Measurements from ENCODE around the gene CDR2L. TPM values are rescaled to one million over a fixed set of nuclear protein-coding genes. Genes with fewer than 3 reads are reported as not detected.
"Not testable (repeated sequence)": the region's sequence is repeated elsewhere in the genome, so short reads cannot be mapped to it uniquely, and the experiment has no call there.

The CDR2L gene
- total RNA-seq, 2 donors from 2014 or later = 0.56 to 1.2 TPM

DNA sequence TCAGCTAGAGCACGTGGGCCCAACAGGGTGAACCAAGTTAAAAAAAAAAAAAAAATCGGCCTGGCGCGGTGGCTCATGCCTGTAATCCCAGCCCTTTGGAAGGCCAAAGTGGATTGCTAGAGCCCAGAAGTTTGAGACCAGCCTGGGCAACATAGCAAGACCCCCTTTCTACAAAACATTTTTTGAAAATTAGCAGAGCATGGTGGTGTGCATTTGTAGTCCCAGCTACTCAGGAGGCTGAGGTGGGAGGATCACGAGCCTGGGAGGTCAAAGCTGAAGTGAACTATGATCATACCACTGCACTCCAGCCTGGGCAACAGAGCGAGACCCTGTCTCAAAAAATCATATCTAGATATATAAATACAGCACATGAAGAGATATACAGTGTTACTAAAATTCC, 18.7 kb downstream of the CDR2L start:
- ATAC-seq (replicated peaks); H3K27ac Mint-ChIP-seq; H3K9me3 Mint-ChIP-seq; H3K4me1 Mint-ChIP-seq; H3K4me3 Mint-ChIP-seq; H3K36me3 Mint-ChIP-seq (ENCODE audit: low read depth); H3K27me3 Mint-ChIP-seq: not testable (repeated sequence)

DNA sequence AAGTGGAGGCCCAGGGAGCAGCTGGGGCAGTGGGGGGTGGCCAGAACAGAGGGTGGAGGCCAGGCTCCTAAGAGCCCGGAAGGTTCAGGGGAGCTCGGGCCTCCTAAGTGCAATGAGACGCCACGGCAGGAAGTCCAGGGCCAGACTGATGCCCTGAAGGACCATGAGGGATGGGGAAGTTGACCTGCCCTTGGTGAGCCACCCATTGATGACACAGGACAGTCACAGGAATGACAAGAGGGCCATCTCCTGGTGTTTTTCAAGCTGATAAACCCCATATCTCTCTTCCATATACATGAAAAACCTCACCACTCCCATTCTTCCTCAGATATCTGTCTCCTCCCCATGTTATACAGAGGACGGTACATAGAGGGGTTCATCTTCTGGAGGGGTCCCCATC, 19.2 kb downstream of the CDR2L start:
- no peak for ATAC-seq (replicated peaks)
- Mint-ChIP-seq H3K9me3 (no peaks in the 10 kb centered on the region), H3K27ac (no peak overlapping the region), H3K4me3 (no peak overlapping the region), H3K36me3 (ENCODE audit: low read depth) (no peaks in the 10 kb centered on the region), H3K4me1 (peaks cover 4% of the 10 kb centered on the region), H3K27me3 (no peaks in the 10 kb centered on the region)

DNA sequence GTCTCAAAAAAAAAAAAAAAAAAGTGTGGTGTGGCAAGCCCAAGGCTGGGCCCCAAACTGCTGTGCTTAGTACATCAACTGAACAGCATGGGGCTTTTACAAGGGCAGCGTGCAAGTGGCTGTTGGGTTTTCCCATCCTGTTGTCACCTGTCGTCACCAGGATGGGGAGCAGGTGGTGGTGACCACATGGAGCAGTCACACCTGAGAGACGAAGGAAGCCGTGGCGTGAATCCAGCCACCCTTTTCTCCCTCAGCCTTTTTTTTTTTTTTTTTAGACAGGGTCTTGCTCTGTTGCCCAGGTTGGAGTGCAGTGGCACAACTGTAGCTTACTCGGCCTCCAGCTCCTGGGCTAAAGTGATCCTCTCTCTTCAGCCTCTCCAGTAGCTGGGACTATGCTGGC, 20.9 kb downstream of the CDR2L start:
- H3K4me3 Mint-ChIP-seq = no peak overlapping the region
- no peaks in the 10 kb centered on the region for H3K9me3 Mint-ChIP-seq
- H3K36me3 Mint-ChIP-seq (ENCODE audit: low read depth) = no peaks in the 10 kb centered on the region
- H3K27ac Mint-ChIP-seq = no peak overlapping the region
- H3K27me3 Mint-ChIP-seq = no peaks in the 10 kb centered on the region
- peaks cover 12% of the 10 kb centered on the region for H3K4me1 Mint-ChIP-seq
- no peak for ATAC-seq (replicated peaks)

DNA sequence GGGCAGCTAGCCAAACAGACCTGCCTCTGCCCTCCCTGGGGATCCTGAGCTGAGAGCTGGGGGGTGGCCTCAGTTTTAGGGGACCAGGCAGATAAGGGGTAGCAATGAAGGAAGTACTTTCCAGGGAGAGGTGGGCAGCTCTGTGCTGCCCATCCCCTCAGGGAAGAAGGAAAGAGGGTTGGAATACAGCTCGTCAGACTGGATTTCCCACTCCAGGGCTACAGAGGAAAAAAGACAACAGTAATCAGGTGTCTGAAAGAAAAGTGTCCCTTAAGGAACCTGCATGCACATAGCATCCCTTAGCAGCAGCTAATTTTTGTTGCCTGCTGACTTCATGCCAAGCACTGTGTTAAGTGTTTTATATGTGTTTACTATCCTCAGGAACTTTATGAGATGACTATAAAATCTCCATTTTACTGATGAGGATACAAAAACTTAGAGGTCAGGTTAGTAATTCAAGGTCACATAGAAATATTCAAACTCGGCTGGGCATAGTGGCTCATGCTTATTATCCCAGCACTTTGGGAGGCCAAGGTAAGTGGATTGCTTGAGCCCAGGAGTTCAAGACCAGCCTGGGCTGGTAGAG, 21.8 kb downstream of the CDR2L start:
- ATAC-seq (replicated peaks) = no peak
- no peaks in the 10 kb centered on the region for H3K27me3 Mint-ChIP-seq
- H3K36me3 Mint-ChIP-seq (ENCODE audit: low read depth) = no peaks in the 10 kb centered on the region
- H3K9me3 Mint-ChIP-seq = no peaks in the 10 kb centered on the region
- peaks cover 19% of the 10 kb centered on the region for H3K4me1 Mint-ChIP-seq
- H3K27ac Mint-ChIP-seq = no peak overlapping the region
- no peak overlapping the region for H3K4me3 Mint-ChIP-seq

DNA sequence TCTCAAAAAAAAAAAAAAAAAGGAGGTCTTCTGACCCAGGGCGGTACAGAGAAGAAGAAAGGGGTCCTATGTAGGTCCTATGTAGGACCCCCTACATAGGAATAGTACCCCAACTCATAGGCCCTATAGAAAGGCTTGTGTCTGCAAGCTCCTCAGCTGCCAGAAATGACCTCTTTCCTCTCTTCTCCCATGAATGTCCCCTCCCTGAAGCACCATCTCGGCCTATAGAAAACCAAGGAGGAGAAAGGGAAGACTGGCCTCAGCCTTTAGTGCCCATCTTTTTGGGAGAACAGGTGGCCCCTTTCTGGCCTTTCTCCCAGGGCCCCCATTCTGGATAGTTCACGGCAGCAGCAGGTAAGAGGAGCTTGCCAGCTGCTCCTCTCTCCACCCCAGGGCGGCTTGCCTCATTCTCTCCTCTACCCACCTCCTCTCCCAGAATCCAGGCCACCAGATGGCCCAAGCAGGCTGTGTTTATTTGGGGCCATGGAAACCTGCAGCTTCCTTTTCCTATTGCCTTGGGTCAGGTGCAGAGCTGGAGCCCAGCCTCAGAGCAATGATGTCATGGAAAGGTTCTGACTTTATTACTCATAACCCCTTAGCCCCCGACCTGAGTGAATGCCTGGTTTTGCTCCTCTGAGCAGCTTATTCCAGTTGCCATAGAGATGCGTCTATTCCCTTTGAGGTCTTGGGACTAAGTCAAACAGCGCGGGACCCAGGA, 23.4 kb downstream of the CDR2L start:
- Mint-ChIP-seq H3K27me3 (no peaks in the 10 kb centered on the region), H3K4me3 (peak overlapping the region; percentile 76), H3K27ac (peak overlapping the region; percentile 79), H3K9me3 (no peaks in the 10 kb centered on the region), H3K36me3 (ENCODE audit: low read depth) (peaks cover 11% of the 10 kb centered on the region), H3K4me1 (peaks cover 30% of the 10 kb centered on the region)
- ATAC-seq (replicated peaks) = peak; percentile 14

DNA sequence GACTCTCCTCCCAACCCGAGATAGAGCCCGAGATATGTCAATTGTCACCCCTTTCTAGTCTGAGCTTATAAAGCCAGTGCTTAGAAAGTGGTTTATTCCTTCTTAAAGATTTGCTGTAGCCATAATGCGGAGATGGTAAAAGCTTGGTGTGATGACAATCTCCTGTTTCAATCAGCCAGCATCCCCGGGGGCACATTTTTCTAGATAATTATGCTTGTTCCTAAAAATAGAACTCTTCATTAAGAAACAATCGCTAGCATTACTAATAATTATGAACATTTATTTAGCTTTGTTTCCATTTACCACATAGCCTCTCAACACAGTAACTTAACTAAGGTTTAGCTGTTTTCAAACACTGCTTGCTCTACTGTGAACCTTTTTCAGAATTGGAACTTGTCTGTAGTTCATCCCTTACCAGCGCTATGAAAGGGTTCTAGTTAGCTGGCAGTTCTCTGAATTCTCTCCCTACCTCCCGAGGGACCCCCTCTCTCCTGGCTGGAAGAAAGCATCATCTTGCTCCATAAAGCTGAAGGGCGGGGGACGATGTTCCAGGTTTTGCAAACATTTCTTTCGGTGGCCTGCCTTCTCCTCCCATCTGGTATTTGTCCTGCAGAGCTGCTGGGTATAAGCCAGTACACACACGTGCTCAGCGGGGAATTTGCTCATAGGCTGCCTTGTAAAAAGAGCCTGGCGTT, 24.1 kb downstream of the CDR2L start:
- Mint-ChIP-seq H3K4me1 (peaks cover 30% of the 10 kb centered on the region), H3K4me3 (peak overlapping the region; percentile 76), H3K9me3 (no peaks in the 10 kb centered on the region), H3K27ac (peak overlapping the region; percentile 94), H3K27me3 (no peaks in the 10 kb centered on the region), H3K36me3 (ENCODE audit: low read depth) (peaks cover 18% of the 10 kb centered on the region)
- ATAC-seq (replicated peaks) = no peak

DNA sequence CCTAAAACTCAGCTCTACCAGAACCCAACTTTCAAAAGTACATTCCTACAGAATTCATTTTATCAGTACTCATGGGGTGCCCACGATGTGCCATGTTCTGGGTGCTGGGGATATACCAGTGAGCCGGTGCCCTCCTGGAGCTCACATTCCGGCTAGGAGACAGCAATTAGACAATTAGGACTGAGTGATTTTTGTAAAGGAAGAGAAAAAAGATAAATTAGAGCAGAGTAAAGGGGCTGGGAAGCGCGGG, 24.6 kb downstream of the CDR2L start:
- H3K36me3 Mint-ChIP-seq (ENCODE audit: low read depth) = peaks cover 22% of the 10 kb centered on the region
- H3K4me1 Mint-ChIP-seq = peaks cover 30% of the 10 kb centered on the region
- H3K27me3 Mint-ChIP-seq = no peaks in the 10 kb centered on the region
- H3K4me3 Mint-ChIP-seq = peak overlapping the region; percentile 76
- no peaks in the 10 kb centered on the region for H3K9me3 Mint-ChIP-seq
- peak overlapping the region; percentile 94 for H3K27ac Mint-ChIP-seq
- ATAC-seq (replicated peaks) = no peak

DNA sequence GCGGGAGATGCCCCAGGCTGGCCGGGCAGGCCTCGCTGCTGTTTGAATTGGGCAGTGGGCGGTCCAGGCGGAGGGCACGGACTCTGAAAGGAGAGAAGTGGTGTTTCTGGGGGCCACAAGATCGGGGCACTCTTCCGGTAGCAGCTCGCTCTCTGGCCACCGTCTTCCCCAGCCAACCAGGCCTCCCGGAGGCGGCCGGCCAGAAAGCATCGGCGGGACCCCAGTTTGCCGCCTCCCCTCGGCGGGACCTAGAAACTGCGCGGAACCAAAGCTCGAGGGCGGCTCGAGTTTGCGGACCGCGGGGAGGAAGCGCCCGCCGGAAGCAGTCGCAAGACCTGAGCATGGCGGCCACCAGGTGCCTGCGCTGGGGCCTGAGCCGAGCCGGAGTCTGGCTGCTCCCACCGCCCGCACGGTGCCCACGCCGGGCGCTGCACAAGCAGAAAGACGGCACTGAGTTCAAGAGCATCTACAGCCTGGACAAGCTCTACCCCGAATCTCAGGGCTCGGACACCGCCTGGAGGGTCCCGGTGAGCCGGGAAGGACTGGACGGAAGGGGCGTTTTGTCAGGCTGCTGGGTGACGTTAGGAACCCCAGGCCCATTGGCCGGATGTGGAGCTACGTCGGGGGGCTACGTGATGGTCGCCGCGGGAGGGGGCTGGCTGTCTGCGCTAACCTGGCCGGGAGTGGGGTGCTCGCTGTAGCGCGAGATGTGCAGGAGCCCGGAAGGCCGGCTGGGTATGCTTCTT, 25.1 kb downstream of the CDR2L start, which contains the start of gene MRPL58:
Gene MRPL58 (plus strand): TSS at position 325 of the 746 bp plus-strand sequence. CDS start 17 bp downstream, at position 342.
- Mint-ChIP-seq H3K9me3 (no peaks in the 10 kb centered on the region), H3K4me3 (peak within 1 kb of the TSS; percentile 76), H3K27ac (peak within 1 kb of the TSS; percentile 94), H3K36me3 (ENCODE audit: low read depth) (peaks cover 24% of the 10 kb centered on the region), H3K4me1 (peaks cover 30% of the 10 kb centered on the region), H3K27me3 (no peaks in the 10 kb centered on the region)
- peak; percentile 95 for ATAC-seq (replicated peaks)

DNA sequence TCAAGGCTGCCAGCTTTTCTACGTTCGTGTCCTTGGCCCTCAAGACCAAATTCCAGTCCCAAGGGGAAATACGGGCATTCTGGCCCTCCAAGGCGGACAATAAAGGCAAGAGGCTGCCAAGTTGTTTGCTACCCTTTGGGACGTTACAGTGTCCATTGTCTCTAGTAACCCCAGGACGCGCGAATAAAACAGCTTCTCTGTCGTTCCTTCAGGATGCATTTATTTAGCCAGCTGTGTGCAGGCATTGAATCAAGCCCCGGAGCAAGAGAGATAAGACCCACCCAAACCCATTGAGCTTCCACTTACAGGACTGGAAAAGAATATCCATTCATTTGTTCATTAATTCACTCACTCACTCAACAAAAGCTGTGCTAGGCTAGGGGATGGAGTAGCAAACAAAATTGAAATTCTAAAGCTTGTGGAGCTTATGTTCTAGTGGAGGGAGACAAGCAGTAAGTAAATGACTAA, 25.7 kb downstream of the CDR2L start:
- H3K4me3 Mint-ChIP-seq = peak overlapping the region; percentile 76
- no peaks in the 10 kb centered on the region for H3K27me3 Mint-ChIP-seq
- H3K4me1 Mint-ChIP-seq = peaks cover 30% of the 10 kb centered on the region
- H3K27ac Mint-ChIP-seq = peak overlapping the region; percentile 94
- peaks cover 29% of the 10 kb centered on the region for H3K36me3 Mint-ChIP-seq (ENCODE audit: low read depth)
- H3K9me3 Mint-ChIP-seq = no peaks in the 10 kb centered on the region
- ATAC-seq (replicated peaks) = no peak

DNA sequence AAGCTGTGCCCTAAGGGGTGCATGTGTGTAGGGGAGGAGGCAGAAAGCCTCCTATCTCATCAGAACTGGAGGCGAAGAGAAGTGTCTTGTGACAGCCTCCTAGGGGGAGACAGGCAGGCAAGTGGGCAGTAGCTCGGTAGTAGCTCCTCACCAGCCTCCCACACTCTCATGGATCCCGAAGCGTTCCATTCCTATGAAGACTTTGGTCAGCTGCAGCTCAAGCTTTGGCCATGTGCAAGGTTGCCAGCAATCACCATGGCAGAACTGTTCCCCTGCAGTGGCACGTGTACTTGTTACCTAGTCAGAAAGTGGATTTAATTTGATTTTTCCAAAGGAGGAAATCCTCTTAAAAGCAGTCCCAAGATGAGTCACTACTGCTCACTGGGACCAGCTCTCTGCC, 31.7 kb downstream of the CDR2L start:
- H3K27me3 Mint-ChIP-seq = no peaks in the 10 kb centered on the region
- H3K27ac Mint-ChIP-seq = no peak overlapping the region
- H3K4me1 Mint-ChIP-seq = peaks cover 11% of the 10 kb centered on the region
- peaks cover 82% of the 10 kb centered on the region for H3K36me3 Mint-ChIP-seq (ENCODE audit: low read depth)
- no peak for ATAC-seq (replicated peaks)
- H3K9me3 Mint-ChIP-seq = no peaks in the 10 kb centered on the region
- H3K4me3 Mint-ChIP-seq = no peak overlapping the region

DNA sequence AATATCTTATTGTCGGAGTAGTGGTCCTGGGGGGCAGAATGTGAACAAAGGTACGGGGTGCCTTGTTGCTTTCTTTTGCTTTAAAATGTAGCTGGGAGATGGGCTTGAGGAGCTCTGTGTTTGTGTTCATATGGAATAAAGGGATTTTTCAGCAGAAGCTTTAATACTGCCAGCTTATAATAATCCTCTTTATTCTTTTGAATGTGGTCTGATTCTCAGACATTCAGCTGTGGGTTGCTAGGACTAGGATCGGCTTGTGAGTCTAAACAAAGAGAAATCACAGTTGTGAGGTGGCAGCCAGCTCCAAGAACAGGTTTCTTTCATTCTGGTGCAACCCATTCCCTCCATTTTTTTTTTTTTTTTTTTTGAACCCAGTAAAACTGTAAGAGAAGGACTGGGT, 32.3 kb downstream of the CDR2L start:
- no peak for ATAC-seq (replicated peaks)
- H3K27me3 Mint-ChIP-seq = no peaks in the 10 kb centered on the region
- no peaks in the 10 kb centered on the region for H3K9me3 Mint-ChIP-seq
- H3K4me1 Mint-ChIP-seq = peaks cover 9% of the 10 kb centered on the region
- no peak overlapping the region for H3K27ac Mint-ChIP-seq
- no peak overlapping the region for H3K4me3 Mint-ChIP-seq
- H3K36me3 Mint-ChIP-seq (ENCODE audit: low read depth) = peaks cover 80% of the 10 kb centered on the region

DNA sequence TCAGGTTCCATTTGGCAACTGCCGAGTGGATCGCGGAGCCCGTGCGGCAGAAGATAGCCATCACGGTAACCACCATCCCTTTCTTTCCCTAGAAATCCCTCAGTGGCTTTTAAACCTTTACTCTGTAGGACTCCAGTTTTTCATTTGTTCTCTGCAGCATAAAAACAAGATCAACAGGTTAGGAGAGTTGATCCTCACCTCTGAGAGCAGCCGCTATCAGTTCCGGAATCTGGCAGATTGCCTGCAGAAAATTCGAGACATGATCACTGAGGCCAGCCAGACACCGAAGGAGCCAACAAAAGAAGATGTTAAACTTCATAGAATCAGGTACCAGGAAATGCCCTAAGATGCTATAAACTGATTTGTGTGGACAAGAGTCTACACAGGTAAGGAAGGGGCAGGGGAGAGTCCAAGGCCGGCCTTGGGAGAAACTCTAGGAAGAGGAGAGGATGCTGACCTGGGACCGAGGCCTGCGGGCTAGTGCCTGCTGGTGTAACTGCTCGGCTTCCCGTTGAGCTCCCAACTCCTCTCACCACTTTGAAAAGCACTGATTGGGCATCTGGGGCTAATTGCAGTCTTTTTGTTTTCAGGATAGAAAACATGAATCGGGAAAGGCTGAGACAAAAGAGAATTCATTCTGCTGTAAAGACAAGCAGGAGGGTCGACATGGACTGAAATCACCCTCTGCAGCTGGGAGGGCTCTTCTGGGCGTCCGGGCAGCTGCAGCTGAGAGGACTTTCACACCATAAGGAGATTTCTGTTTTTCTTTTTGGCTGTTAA, 33.1 kb downstream of the CDR2L start:
- ATAC-seq (replicated peaks) = no peak
- Mint-ChIP-seq H3K4me3 (no peak overlapping the region), H3K4me1 (peaks cover 5% of the 10 kb centered on the region), H3K9me3 (no peaks in the 10 kb centered on the region), H3K27me3 (no peaks in the 10 kb centered on the region), H3K27ac (no peak overlapping the region), H3K36me3 (ENCODE audit: low read depth) (peaks cover 72% of the 10 kb centered on the region)

DNA sequence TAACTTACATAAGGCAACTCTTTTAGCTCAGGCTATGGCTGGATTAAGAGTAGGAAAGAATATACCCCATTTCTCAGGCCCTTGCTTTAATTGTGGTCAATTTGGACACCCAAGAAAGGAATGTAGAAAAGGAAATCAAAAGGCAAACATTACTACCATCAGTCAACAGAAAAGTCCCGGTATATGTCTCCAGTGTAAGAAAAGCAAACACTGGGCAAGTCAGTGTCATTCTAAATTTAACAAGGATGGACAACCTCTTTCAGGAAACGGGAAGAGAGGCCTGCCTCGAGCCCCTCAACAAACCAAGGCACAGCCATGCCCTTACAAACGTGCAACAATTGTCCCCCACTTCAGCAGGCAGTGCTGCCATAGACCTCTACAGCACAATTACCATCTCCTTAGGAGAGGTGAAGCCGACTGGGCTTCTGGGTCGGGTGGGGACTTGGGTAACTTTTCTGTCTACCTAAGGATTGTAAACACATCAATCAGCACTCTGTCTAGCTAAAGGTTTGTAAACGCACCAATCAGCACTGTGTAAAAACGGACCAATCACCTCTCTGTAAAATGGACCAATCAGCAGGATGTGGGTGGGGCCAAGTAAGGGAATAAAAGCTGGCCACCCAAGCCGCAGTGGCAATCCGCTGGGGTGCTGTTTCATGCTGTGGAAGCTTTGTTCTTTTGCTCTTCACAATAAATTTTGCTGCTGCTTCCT, 37.4 kb downstream of the CDR2L start:
- Mint-ChIP-seq H3K4me3 (peak overlapping the region; percentile 61), H3K27me3 (no peaks in the 10 kb centered on the region), H3K36me3 (ENCODE audit: low read depth) (peaks cover 36% of the 10 kb centered on the region), H3K27ac (peak overlapping the region; percentile 15), H3K4me1 (peaks cover 5% of the 10 kb centered on the region), H3K9me3 (no peaks in the 10 kb centered on the region)
- ATAC-seq (replicated peaks) = peak; percentile 29
